Right lobe of liver (tissue), 6 donors: Measurements from ENCODE around the gene ADIPOR2. TPM values are rescaled to one million over a fixed set of nuclear protein-coding genes. Genes with fewer than 3 reads are reported as not detected.

Experiments
- ATAC-seq, 4 donors: fragments of 200-7000 bp; cut with Tn5 transposase; one replicate each; pipeline ENCODE4 v1.9.1; 2020; ENCODE audit warnings: mild to moderate bottlenecking in 4 of 4, moderate library complexity in 4 of 4
- DNase-seq, 3 donors: peaks; one replicate each; pipeline ENCODE4 v3.0.0-alpha.2; 2020
- H3K27ac ChIP-seq, 3 donors: fragments of 200-600 bp; one replicate each; pipeline ENCODE4 v1.8.0; 2022
- H3K27me3 ChIP-seq, 2 donors: fragments of 200-600 bp; one replicate each; pipeline ENCODE4 v1.8.0; 2022
- H3K36me3 ChIP-seq, 4 donors: fragments of 200-600 bp; sonication (generic) in 1 of 4; one replicate each; pipeline versions ENCODE4 v1.5.1 to v1.8.0; 2017 to 2022; ENCODE audit warnings: control low read depth in 1 of 4
- H3K4me1 ChIP-seq, 4 donors: fragments of 200-600 bp; sonication (generic) in 1 of 4; one replicate each; pipeline versions ENCODE4 v1.5.1 to v1.8.0; 2017 to 2022; ENCODE audit warnings: control low read depth in 1 of 4
- H3K4me3 ChIP-seq, 3 donors: fragments of 200-600 bp; one replicate each; pipeline ENCODE4 v1.8.0; 2022
- H3K9me3 ChIP-seq, 4 donors: fragments of 200-600 bp; sonication (generic) in 1 of 4; one replicate each; pipeline versions ENCODE4 v1.5.1 to v1.8.0; 2017 to 2022; ENCODE audit warnings: control low read depth in 1 of 4
- POLR2A ChIP-seq: fragments of 450-650 bp; IDR thresholded peaks from one replicate; pipeline ENCODE4 v1.6.1; 2017; ENCODE audit warnings: antibody characterized with exemption, mild to moderate bottlenecking
- WGBS: methylation state at CpG from one replicate; pipeline ENCODE4 v1.1.6; 2018; ENCODE audit warnings: low coverage, low lambda C conversion rate; ENCODE audit not compliant: insufficient coverage; ENCODE audit errors: missing lambda C conversion rate; 5-methylcytosine and 5-hydroxymethylcytosine counted together
- intact Hi-C, 2 donors: fragments of 100-400 bp; cut with DNase I; formaldehyde crosslinking; loops; one replicate each; pipeline versions ENCODE4 v1.11.2 to v1.14.1; 2022
- total RNA-seq, 6 experiments: library from RNA; depleted of rRNA in 2 of 6; stranded (reverse); fragments of >200 nt in 2 of 6; fragmentation: NEBNext Ultra II Directional in 3 of 6; extraction: Animal tissue kit (Norgen Biotek cat#: 25700) in 3 of 6; gene quantifications; one replicate each; pipeline versions ENCODE4 v1.1.0 to v1.2.4, GENCODE V29; 2016 to 2023
- TF ChIP-seq, protein P1 (sequence below), 4 donors: fragments of 200-600 bp in 3 of 4; fragments of 450-650 bp in 1 of 4; IDR thresholded peaks; one replicate each; pipeline versions ENCODE4 v1.5.1 to v1.8.0; 2016 to 2022; ENCODE audit warnings: antibody characterized with exemption in 4 of 4, mild to moderate bottlenecking in 2 of 4
- donor health status: DM: no; HTN: yes; CAD: no.
- donor health status: DM: no; HTN: no; CAD: no.
- donor health status: DM: no; HTN: no; CAD: no.
- donor health status: DM: no; HTN: yes; CAD: no.
- donor health status: DM: no; HTN: yes; CAD: no.

ADIPOR2 gene
- total RNA-seq, 6 experiments from 2014 or later = 46.5 to 108 (median 59.8) TPM

DNA sequence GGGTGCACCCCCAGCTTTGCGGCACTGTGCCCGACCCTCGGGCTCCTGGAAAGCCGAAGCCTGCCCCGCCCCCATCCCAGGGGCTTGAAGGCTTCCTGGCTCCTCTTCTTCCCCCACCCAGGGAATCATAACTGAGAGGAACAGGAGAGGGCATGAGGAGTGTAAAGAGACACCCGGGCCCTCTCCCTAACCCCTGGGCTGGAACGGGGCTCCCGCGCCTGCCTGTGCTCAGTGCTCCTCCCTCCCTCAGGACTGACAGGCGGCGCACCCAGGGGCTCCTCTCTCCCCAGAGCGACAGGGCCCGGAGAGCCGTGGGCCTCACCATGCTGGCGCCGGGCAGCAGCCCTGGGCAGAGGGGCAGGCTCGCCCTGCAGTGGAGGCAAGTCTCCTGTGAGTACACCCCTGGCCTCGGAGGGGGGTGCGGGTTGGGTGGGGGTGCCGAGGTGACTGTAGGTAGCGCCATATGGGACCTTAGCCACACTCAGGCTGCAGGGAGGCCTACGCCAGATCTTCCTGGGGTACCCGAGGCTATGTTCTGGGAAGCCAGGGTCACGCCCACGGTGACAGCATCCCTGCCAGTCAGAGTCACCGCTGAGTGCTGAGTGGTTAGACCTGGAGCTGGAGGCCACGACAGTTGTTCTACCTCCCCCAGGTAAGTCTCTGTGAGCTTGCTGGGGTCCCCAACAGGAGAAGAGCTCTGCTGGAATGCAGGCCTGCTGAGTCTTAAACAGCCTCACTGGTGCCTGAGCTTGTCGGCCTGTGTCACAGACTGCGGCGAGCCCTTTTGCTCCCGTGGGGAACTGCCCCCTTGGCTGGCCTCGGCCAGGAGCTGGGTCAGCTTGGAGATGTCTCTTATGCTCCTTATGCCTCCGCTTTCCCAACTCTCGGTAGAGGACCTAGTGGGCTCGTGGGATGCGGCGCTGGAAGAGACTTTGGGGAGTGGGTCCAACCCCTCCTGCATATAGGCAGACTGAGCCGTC, 137.2 kb downstream of the ADIPOR2 start:
- no peaks in the 10 kb centered on the region for H3K9me3 ChIP-seq
- intact Hi-C loops = loop anchor here in 1 of 2 donors (10.0 kb wide), 1 partner anchor 87 kb away; the partner anchor contains the start of gene CACNA2D4

GRCh38 chr12:1828856-1829255, 138.0 kb downstream of the ADIPOR2 start:
- TF ChIP-seq POLR2A = no peak
- TF ChIP-seq, protein P1, sequence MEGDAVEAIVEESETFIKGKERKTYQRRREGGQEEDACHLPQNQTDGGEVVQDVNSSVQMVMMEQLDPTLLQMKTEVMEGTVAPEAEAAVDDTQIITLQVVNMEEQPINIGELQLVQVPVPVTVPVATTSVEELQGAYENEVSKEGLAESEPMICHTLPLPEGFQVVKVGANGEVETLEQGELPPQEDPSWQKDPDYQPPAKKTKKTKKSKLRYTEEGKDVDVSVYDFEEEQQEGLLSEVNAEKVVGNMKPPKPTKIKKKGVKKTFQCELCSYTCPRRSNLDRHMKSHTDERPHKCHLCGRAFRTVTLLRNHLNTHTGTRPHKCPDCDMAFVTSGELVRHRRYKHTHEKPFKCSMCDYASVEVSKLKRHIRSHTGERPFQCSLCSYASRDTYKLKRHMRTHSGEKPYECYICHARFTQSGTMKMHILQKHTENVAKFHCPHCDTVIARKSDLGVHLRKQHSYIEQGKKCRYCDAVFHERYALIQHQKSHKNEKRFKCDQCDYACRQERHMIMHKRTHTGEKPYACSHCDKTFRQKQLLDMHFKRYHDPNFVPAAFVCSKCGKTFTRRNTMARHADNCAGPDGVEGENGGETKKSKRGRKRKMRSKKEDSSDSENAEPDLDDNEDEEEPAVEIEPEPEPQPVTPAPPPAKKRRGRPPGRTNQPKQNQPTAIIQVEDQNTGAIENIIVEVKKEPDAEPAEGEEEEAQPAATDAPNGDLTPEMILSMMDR (IDR thresholded peaks at IDR 0.05) = no peak
- no peaks in the 10 kb centered on the region for H3K36me3 ChIP-seq
- H3K4me1 ChIP-seq = no peaks in the 10 kb centered on the region
- H3K4me3 ChIP-seq = no peak overlapping the region
- H3K27me3 ChIP-seq = no peaks in the 10 kb centered on the region
- intact Hi-C loops = loop anchor here in 1 of 2 donors (10.0 kb wide), 1 partner anchor 86 kb away; the partner anchor contains the start of gene CACNA2D4
- H3K27ac ChIP-seq = no peak overlapping the region
- ATAC-seq (no peak), DNase-seq (peak in 1 of 3 donors; percentile 13)
- no peaks in the 10 kb centered on the region for H3K9me3 ChIP-seq
- 81% methylated on average over 16 of the region's 16 CpGs for WGBS

More for the DNA sequence above, 137.2 kb downstream of the ADIPOR2 start:
- Histone ChIP-seq H3K4me1 (no peaks in the 10 kb centered on the region), H3K4me3 (no peak overlapping the region), H3K36me3 (no peaks in the 10 kb centered on the region), H3K27ac (no peak overlapping the region), H3K27me3 (no peaks in the 10 kb centered on the region)
- TF ChIP-seq, protein P1 (IDR thresholded peaks at IDR 0.05) = no peak
- no peak for TF ChIP-seq POLR2A
- ATAC-seq (no peak), DNase-seq (peak in 1 of 3 donors; percentile 46)
- 74% methylated on average over 6 of the region's 38 CpGs for WGBS

GRCh38 chr12:1829306-1829900, 138.5 kb downstream of the ADIPOR2 start:
- H3K4me1 ChIP-seq = no peaks in the 10 kb centered on the region
- peak in 2 of 3 donors; percentile 7 to 26 for DNase-seq
- H3K27me3 ChIP-seq = no peaks in the 10 kb centered on the region
- ATAC-seq = no peak
- no peak overlapping the region for H3K27ac ChIP-seq
- H3K9me3 ChIP-seq = no peaks in the 10 kb centered on the region
- 63% methylated on average over 6 of the region's 11 CpGs for WGBS
- H3K4me3 ChIP-seq = no peak overlapping the region
- intact Hi-C loops = loop anchor here in 1 of 2 donors (10.0 kb wide), 1 partner anchor 85 kb away; the partner anchor contains the start of gene CACNA2D4
- TF ChIP-seq, protein P1 (IDR thresholded peaks at IDR 0.05) = no peak
- no peak for TF ChIP-seq POLR2A
- H3K36me3 ChIP-seq = no peaks in the 10 kb centered on the region

DNA sequence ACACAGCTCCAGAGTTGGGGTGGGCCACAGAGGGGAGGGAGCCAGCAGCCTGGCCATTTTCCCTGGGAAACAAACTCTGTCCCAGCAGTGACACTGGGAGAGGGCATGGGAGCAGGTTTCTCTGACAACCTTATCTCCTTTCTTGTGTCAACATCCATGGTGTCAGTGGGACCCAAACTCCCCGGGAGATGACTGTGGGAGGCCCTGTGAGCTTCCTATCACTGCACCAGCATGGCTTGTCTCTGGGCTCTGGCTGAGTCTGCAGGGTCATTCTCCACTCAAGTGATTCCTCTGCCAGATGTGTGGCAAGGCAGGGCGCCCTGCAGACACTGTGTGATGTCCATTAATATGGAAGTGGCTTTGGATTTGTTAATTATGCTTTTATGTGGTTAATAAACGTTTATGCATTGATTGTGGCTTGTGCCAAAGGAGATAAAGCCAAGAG, 139.6 kb downstream of the ADIPOR2 start:
- no peaks in the 10 kb centered on the region for H3K27me3 ChIP-seq
- intact Hi-C loops = no loop called here
- no peak for ATAC-seq
- no peaks in the 10 kb centered on the region for H3K36me3 ChIP-seq
- WGBS = 16% methylated on average over 2 of the region's 3 CpGs
- TF ChIP-seq, protein P1 (IDR thresholded peaks at IDR 0.05) = no peak
- no peak for TF ChIP-seq POLR2A
- no peaks in the 10 kb centered on the region for H3K9me3 ChIP-seq
- H3K27ac ChIP-seq = no peak overlapping the region
- DNase-seq = peak in 1 of 3 donors; percentile 16
- no peak overlapping the region for H3K4me3 ChIP-seq
- no peaks in the 10 kb centered on the region for H3K4me1 ChIP-seq
